ENCODE measurements around the gene BTBD9.

BTBD9 gene

GRCh38 chr6:38671885-38672467 is 32.2 kb upstream of the BTBD9 start:
- peak; percentile 25 for DNase-seq (ENCODE audit: low read depth)
- H3K4me3 ChIP-seq (ENCODE audit: low read length): no peak overlapping the region
- TF ChIP-seq, protein P1, sequence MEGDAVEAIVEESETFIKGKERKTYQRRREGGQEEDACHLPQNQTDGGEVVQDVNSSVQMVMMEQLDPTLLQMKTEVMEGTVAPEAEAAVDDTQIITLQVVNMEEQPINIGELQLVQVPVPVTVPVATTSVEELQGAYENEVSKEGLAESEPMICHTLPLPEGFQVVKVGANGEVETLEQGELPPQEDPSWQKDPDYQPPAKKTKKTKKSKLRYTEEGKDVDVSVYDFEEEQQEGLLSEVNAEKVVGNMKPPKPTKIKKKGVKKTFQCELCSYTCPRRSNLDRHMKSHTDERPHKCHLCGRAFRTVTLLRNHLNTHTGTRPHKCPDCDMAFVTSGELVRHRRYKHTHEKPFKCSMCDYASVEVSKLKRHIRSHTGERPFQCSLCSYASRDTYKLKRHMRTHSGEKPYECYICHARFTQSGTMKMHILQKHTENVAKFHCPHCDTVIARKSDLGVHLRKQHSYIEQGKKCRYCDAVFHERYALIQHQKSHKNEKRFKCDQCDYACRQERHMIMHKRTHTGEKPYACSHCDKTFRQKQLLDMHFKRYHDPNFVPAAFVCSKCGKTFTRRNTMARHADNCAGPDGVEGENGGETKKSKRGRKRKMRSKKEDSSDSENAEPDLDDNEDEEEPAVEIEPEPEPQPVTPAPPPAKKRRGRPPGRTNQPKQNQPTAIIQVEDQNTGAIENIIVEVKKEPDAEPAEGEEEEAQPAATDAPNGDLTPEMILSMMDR (conservative IDR thresholded peaks at IDR 0.05; ENCODE audit: low read depth, low read length): peak; percentile 87

- DNase-seq (ENCODE audit: low read depth): no peak
- no peak overlapping the region for H3K4me3 ChIP-seq (ENCODE audit: low read length)
- TF ChIP-seq, protein P1 (conservative IDR thresholded peaks at IDR 0.05; ENCODE audit: low read depth, low read length): no peak
These were observed 18.9 kb upstream of the BTBD9 start for GRCh38 chr6:38658418-38659167.

DNA sequence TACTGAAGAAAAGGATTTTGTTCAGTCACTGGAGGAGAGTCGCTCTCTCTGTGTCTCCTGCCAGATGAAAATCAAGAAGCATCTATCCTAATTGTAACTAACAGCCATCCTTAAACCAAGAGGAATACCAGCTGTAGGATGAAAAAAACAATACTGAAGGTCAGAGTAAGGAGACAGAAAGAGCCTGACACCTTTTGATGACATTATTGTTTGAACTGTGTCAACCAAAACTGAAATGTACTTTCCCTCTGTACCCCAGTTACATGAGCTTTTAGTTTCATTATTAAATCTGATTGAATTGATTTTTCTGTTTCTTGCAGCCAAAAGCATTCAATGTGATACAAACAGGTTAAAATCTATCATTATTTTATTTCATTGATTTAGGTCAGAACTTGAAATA is 17.2 kb upstream of the BTBD9 start:
- TF ChIP-seq, protein P1 (conservative IDR thresholded peaks at IDR 0.05; ENCODE audit: low read depth, low read length): no peak
- H3K4me3 ChIP-seq (ENCODE audit: low read length): no peak overlapping the region
- DNase-seq (ENCODE audit: low read depth): no peak

GRCh38 chr6:38654263-38654662 is 14.5 kb upstream of the BTBD9 start:
- TF ChIP-seq, protein P1 (conservative IDR thresholded peaks at IDR 0.05; ENCODE audit: low read depth, low read length): no peak
- H3K4me3 ChIP-seq (ENCODE audit: low read length): no peak overlapping the region
- no peak for DNase-seq (ENCODE audit: low read depth)

GRCh38 chr6:38651121-38651784 is 11.5 kb upstream of the BTBD9 start:
- TF ChIP-seq, protein P1 (conservative IDR thresholded peaks at IDR 0.05; ENCODE audit: low read depth, low read length): no peak
- DNase-seq (ENCODE audit: low read depth): peak; percentile 16
- H3K4me3 ChIP-seq (ENCODE audit: low read length): no peak overlapping the region

DNA sequence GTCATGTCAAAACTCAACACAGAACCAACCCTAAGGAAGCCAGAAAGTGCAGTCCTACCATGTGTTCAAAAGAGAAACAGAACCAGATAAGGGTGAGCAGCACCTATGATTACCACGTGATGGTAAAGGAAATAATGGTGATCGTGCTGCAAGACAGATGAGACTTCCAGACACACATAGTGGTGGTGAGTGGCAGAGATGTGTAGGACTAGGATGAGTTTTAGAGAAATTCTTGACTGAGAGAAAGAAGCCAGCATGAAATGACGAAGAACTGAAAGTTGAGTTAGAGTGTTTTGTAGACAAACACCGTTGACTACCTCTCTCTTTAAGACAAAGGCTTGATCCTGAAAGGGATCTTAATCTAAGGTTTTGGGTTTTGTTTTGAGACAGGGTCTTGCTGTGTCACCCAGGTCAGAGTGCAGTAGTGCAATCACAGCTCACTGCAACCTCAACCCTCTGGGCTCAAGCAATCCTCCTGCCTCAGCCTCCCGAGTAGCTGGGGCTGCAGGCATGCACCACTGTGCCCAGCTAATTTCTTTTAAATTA is 10.6 kb upstream of the BTBD9 start:
- no peak overlapping the region for H3K4me3 ChIP-seq (ENCODE audit: low read length)
- TF ChIP-seq, protein P1 (conservative IDR thresholded peaks at IDR 0.05; ENCODE audit: low read depth, low read length): no peak
- DNase-seq (ENCODE audit: low read depth): no peak

All from retinal pigment epithelial cell (primary cell).